CD4-positive, alpha-beta T cell treated with Interleukin-6 for 4 hours (primary cell): ENCODE measurements around the gene TRIM38.
A peak's percentile ranks its signal among the peaks of the same experiment; 100 is the strongest.
"Not testable (repeated sequence)": the region's sequence is repeated elsewhere in the genome, so short reads cannot be mapped to it uniquely, and the experiment has no call there.

Source experiments
- DNase-seq: peaks from one replicate; pipeline ENCODE4 v3.0.0-alpha.2; 2020; ENCODE audit warnings: mixed read lengths

Gene TRIM38

DNA sequence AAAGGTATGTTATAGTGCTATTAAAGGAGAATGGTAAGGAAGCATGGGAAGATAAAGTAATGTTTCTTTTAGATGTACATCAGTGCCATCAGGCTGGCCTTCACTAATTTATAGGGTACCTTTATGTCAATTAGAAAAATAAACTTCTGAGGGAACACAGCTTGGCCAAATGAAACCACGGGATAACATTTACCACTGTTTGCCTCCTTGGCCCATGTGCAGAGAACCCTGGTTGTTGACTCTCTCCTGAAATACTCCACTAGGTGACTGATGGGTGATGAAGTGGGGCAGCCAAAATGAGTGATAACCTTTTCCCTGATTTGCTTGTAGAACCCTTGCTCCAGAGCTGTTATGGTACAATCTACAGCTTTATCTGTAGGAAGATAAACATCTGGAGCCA lies 9.5 kb downstream of the TRIM38 start:
- no peak for DNase-seq

DNA sequence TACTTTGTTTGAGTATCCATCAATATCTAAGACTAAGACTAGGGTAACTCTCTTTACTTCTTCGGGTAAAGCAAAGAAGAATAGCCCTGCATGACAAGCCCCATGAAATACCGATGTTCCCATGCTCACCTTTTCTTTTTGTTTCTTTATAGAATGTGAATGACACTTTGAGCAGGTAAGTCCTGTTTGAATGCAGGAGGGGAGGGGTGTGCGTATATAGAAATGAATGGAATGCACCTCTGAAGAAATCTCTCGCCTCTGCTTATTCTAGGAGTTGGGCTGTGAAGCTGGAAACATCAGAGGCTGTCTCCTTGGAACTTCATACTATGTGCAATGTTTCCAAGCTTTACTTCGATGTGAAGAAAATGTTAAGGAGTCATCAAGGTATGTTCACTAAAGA lies 10.3 kb downstream of the TRIM38 start:
- DNase-seq: no peak

DNA sequence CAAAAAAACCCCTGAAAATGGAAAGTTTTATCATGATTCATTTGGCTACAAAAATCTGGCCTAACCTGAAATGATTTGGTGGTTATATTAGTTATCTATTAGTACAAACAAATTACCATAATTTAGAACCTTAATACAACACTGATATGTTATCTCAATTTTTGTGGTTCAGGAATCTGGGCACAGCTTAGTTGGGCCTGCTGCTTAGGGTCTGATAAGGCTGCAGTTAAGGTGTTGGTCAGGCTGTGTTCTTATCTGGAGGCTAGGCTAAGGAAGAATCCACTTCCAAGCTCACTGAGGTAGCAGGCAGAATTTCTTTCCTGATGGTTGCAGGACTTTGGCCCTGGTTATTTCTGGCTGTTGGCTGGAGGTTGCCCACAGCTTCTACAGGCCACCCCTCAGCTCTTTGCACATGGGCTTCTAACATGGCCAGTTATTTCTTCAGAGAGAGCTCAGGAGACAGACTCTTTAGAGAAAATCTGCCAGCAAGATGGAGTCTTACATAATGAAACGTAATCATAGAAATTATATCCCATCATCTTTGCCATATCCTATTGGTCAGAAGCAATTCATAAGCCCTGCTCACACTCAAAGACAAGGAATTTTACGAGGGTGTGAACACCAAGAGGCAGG lies 11.4 kb downstream of the TRIM38 start:
- DNase-seq: no peak

DNA sequence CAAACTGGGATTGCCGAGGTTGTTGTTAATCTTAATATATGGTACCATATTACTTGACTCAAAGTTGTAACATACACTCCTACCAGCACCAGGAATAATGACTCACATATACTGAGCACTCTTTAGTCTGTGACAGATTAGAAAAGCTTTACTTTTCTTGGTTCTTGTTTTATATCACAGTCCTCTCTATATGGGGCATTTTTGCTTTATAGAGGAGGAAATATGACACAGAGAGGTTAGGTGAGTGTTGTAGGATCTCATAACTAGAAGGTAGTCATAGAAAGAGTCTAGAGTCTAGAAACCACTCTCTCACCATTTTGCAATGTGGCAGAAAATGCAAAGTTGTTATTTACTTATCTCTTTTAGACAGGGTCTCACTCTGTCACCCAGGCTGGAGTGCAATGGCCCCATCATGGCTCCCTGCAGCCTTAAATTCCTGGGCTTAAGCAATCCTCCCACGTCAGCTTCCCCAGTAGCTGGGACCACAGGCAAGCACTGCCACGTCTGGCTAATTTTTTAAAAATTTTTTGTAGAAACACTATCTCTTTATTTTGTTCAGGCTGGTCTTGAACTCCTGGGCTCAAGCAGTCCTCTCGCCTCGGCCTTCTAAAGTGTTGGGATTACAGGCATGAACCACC lies 13.4 kb downstream of the TRIM38 start:
- DNase-seq: no peak

DNA sequence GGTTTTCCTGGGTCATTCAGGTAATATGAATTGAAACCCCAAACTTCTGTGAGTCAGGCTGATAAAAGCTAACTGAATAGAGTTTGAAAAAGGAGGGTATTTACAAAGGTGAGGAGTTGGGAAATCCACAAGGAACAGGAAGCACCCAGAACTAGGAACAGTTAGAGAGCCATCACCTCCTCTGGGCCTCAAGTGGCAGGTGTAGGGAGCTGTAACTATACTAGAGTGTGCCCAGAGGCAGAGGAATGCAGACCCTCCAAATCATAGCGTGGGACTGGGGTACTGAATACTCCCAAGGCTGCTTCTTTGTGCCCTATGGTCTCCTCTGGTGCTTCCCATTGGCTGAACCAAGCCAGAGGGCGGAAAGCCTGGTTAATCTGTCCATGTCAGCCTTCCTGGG lies 18.3 kb downstream of the TRIM38 start:
- DNase-seq: no peak

DNA sequence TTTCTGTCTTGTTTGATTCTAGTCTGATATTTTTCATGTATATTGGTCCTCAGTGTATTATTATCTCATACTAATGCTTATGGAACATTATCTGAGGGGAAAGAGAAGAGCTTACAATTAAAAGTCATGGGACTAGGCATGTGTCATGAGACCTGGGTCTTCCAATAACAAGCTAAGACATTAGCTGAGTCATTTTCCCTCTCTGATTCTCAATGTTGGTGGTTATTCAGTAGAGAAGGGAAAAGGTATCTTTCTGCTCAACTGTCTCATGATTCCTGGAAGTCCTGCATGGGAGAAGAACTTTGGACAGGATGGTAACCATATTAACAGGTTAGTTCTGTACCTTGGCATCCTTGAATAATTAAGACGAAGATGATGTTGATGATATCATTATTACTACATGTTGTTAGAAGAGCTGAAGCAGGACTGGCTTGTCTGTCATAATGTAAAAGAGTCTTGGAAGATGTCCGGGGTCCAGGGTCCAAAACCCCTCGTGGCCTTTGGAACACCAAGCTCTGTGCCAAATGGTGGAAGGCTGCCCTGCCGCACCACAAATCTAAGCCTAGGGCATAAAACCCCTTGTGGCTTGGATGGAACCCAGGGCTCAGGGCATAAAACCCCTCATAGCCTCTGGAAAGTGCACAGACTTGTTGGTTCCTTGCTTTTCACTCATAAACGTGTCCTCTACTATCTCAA lies 19.1 kb downstream of the TRIM38 start:
- DNase-seq: no peak

DNA sequence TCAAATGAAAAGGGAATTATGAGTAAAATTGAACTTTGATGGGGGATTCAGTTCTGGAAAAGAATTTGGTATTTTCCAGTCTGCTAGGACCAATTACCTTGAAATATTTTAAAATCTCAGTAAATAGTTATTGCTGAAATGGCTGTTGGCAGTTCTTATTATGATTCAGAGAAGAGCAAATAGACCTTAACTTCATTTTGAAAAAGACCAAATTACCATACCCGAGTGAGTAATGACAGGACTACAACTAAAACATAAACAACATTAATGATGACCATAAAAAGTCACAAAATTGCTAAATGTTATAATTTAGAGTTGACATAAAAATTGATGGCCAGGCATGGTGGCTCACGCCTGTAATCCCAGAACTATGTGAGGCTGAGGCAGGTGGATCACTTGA lies 21.7 kb downstream of the TRIM38 start:
- DNase-seq: no peak

DNA sequence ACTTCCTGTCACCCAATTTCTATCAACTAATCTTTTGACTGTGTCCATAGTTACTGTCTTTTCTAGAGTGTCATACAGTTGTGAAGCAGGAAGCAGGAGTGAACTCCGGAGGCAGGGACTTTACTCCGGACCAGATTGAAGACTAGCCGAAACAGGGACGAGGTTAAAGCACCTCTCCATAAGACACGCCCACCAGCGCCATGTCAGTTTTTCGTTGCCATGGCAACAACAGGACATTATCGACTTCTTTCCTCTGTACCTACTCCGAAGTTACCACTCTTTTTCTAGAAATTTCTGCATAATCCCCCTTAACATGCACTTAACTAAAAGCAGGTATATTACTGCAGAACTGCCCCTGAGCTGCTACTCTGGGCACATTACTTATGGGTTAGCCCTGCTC lies 25.2 kb downstream of the TRIM38 start:
- no peak for DNase-seq

DNA sequence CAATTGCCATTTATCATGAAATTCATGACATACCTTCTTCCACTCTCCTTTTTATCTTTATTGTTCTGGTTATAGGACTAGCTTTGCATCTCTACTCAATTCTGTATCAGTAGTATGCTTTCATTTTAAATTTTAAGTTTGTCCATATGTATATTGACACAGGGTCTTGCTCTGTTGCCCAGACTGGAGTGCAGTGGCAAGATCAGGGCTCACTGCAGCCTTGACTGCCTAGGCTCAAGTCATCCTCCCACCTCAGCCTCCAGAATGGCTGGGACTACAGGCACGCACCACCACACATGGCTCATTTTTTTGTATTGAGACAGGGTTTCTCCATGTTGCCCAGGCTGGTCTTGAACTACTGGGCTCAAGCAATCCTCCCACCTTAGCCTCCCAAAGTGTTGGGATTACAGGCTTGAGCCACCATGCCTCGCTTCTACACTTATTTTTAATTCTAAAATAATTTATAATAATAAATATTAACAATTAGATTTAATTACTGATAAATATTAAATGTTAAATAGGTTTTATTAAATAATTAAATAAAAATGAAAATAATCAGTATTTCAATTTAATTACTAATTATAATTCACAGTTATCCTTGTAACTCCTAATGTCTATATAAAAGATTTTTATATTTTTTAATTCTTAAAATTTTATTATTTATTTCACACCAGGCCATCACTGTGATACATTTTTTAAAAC lies 27.7 kb downstream of the TRIM38 start:
- DNase-seq: no peak

DNA sequence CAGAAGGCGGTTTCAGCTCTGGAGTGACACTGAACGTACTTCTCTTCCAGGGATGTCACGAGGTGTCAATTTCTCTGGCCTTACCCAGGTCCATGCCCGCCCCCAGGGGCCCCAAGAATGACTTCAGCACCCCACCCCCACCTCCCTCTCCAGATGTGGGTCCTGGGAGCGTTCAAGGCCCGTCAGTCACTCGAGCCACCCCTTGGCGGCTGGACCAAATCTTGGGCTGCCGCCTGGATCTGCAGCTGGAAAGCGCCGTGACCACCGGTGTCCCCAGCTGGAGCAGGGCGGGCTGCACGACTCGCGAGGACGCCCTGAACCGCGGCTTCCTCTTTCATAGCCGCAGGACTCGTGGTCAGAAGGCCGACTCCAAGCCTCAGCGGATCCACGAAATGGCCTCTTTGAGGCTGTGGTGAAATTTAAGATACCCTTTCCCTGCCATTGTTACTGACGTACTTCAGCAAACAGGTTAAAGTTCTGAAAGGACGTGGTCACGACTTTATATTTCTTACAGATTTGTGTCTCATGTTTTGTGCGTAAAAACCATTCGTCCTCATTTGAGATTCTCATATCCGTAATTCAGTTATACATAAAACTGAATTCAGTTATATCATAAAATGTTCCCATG lies 29.3 kb downstream of the TRIM38 start:
- peak; percentile 36 for DNase-seq

DNA sequence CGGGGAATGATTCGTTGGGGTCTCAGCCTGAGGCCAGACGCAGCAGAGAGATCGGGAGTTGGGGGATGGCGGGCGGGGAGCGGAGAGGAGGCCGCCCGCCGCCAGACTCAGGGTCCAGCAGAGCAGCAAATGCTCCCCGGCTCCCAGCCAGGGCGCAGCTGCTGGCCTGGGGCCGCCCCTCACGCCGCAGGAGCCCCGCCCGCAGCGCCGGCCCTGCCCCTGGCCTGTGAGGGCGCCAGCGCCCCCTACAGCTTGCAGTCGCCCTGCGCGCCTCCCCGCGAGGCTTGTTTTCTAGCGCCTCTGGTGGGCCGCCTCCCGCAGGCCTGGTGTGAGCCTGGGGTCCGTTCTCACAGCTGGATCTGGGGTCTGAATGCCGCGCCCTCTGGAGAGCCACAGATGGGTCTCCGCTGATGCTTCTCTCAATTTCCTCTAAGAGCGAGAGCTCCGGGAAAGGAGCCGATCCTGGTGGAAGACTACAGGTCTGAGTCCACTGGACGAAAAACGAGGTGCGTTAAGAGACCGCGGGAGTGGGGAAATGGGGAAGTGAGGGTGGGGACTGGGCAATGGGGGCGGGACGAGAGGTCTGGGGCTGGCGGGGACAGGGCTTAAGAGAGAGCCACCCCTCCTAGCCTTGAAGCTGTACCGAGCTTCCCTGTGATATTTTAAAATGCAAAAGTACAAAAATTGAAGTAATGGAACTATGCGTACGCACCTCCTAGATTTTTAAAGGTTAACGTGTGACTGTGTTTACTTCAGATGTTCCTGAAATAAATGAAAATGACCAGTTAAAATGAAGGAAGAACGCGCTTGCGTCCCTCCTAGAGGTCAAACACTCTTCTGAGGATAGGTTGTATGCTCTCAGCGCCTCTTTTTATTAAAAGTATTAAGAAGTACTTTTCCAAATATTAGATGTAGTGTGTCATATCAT lies 30.1 kb downstream of the TRIM38 start:
- peak; percentile 94 for DNase-seq

DNA sequence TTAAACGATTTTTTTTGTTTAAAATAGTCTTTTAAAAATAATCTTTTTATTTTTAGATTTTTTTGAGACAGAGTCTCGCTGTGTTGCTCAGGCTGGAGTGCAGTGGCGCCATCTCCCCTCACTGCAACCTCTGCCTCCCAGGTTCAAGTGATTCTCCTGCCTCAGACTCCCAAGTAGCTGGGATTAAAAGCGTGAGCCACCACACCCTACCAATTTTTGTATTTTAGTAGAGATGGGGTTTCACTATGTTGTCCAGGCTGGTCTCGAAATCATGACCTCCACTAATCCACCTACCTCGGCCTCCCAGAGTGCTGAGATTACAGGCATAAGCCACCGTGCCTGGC lies 30.7 kb downstream of the TRIM38 start:
- DNase-seq: not testable (repeated sequence)

DNA sequence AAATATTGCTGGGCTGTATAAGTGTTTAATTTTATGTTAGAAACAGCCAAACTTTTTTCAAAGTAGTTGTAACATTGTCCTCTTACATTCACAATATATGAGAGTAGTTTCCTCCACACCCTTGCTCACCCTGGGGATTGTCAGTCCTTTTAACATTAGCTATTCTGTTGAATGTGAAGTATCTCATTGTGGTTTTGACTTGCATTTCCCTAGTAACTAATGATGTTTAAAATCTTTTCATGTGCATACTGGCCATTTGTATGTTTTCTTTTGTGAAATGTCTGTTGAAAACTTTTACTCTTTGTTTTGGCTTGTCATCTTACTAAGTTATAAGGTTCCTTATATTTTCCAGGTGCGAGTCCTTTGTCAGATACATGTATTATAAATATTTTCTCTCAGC lies 32.9 kb downstream of the TRIM38 start:
- no peak for DNase-seq

DNA sequence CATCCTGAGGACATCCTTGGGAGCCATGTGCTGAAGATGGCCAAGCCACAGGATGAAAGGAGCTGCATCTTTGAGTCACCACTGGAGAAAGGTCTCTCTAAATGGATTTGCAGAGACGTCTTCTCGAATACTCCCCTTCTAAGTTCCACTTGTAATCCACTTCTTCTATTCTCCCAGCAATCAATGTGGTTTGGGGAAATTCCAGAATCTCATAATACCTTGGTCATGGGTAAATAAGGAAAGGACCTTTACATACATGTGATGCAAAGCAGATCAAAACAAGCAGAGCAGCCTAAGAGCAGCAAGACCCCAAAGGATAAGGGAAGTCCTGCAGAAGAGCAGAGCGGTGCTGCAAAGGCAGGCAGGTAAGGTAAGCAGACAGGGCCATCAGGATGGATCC lies 35.3 kb downstream of the TRIM38 start:
- no peak for DNase-seq

DNA sequence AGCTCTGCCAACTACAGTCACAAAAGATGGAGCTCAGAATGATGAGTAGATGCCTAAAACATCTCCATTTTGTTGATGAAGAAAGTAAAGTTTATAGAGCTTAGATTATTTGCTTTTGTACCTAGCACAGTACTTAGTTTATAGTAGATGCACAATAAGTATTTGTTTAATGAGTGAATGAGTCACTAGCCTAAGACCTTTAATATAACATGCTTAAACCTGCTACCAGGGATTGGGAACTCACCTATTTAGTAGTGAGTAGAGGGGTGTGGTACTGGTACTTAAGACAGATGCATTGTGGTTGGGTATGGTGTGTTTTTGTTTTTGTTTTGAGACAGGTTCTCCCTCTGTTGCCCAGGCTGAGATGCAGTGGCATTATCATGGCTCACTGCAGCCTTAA lies 35.8 kb downstream of the TRIM38 start:
- DNase-seq: no peak

DNA sequence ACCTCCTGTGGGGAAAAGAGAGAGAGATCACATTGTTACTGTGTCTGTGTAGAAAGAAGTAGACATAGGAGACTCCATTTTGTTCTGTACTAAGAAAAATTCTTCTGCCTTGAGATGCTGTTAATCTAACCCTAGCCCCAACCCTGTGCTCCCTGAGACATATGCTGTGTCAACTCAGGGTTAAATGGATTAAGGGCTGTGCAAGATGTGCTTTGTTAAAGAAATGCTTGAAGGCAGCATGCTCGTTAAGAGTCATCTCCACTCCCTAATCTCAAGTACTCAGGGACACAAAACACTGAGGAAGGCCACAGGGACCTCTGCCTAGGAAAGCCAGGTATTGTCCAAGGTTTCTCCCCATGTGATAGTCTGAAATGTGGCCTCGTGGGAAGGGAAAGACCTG lies 36.6 kb downstream of the TRIM38 start:
- DNase-seq: not testable (repeated sequence)

DNA sequence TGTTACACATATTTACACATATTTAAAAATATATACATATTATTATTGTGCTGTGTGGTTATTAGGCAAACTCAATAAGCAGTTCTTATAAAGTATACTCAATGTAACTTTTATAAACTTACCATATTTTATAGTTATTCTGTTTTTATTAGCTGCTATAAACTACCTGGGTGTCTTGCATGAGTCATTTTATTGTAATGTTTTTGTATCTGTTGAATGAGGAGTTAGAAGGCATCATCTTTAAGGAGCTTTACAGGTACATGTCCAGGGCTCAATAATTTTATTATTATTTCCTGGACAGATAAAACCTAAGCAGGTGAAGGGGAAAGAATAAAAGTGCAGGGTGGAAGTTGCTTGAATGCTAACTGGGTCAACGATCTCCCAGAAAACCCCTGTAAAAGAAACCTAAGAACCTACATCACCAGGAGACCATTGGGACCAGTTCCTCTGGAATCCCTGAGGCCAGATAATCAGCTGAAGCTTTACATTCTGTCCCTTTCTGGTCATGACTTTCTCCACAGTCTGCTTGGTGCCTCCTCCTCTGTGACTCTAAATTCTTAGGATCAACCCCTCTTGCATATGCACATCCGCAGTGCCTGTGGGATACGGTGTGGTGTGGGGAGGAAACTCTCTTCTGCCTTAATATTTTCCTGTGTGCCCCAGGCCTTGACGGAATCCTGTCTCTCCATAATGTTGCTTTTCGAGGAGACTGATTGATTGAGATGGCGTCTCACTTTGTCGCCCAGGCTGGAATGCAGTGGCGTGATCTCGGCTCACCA lies 38.0 kb downstream of the TRIM38 start:
- DNase-seq: no peak

DNA sequence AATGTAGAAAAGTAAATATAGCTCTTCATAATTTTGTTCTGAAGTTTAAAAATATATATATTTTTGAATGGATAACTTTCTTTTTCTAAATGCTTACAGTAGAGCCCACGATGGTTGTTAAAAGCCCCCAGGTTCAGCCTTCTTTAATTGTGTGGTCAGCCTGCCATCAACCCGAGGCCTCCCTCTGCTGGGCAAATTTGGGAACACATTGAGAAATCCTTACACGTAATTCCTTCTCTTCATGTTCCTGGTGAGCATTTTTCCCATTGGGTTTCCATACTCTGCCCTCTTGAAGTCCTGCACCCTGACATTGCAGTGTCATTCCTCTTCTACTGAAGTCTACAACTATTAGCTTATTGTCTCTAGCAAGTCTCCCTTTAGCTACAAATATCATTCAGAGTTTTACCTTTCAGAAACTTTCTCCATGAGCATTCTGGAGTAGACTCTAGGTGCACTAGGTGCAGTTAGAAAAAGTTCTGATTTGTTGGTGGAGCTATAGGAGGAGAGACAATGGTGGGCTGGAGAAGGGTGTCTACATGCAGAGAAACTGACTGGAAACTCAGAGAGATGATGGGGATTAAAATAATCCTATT lies 40.6 kb downstream of the TRIM38 start:
- peak; percentile 64 for DNase-seq

DNA sequence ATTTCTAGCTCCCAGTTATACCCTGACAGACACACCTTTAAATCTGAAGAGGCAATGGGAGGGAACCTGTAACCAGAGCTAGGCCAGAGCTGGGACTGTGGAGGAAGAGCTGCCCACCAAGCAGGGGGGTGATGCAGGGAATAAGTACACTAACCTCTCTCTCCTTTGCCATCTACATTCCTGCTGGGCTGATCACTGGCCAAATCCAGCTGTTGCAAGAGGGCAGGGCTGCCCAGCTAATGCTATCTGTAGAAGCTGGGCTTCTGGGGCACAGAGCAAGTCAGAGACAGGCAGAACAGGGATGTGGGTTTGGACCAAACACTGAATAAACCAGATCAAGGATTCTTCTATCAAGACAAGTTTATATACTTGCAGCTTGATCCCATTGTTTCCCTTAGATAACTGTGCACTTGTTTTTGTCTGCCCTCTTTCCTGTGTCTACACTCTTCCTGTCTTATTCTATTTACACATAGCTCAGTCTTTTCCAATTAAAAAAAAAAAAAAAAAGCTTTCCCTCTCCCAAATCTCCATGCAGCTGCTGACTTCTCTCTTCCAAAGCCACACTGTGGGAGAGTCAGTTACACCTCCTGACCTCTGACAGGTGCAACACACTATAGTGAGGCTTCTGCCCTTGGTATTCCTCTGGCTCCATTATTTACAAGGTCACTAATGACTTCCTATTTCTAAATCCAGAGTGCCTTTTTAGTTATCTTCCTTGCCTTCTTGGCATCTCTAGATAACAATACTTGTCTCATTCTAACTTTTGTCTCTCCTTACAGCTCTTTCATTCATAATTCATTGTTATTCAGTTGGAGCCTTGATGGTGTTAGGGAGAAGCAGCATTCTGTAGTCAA lies 43.7 kb downstream of the TRIM38 start:
- no peak for DNase-seq

DNA sequence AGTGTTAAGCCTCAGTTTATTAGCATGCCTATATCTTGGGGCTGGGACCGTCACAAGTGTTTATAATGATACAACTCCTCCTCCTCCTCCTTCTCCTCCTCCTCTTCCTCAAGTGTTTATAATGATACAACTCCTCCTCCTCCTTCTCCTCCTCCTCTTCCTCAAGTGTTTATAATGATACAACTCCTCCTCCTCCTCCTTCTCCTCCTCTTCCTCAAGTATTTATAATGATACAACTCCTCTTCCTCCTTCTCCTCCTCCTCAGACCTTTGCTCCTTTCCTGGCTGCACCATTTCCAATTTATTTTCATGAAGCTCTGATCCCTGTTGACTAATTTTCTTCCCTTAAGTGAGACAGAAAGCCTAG lies 44.3 kb downstream of the TRIM38 start:
- DNase-seq: not testable (repeated sequence)
